ENCODE measurements around the gene SFSWAP.

The SFSWAP gene

GRCh38 chr12:131737150-131737827 is 26.4 kb downstream of the SFSWAP start:
- TF ChIP-seq POLR2AphosphoS5 (IDR thresholded peaks at IDR 0.05; ENCODE audit: low read depth, low read length) (no peak), SIN3A (IDR thresholded peaks at IDR 0.05; ENCODE audit: borderline replicate concordance, insufficient read depth, low read length) (no peak), FOXP2 (optimal IDR thresholded peaks at IDR 0.05; ENCODE audit: borderline replicate concordance, extremely low read depth, extremely low read length, insufficient read depth) (no peak), TAF1 (IDR thresholded peaks at IDR 0.05; ENCODE audit: borderline replicate concordance, insufficient read depth, low read length) (no peak), REST (IDR thresholded peaks at IDR 0.05; ENCODE audit: insufficient read depth in 1 of 2, low read depth in 2 of 2, low read length in 2 of 2) (no peak)

- TF ChIP-seq REST (IDR thresholded peaks at IDR 0.05; ENCODE audit: insufficient read depth in 1 of 2, low read depth in 2 of 2, low read length in 2 of 2), result no peak
- no peak for TF ChIP-seq FOXP2 (optimal IDR thresholded peaks at IDR 0.05; ENCODE audit: borderline replicate concordance, extremely low read depth, extremely low read length, insufficient read depth)
- no peak for TF ChIP-seq TAF1 (IDR thresholded peaks at IDR 0.05; ENCODE audit: borderline replicate concordance, insufficient read depth, low read length)
These were observed 27.3 kb downstream of the SFSWAP start for GRCh38 chr12:131738196-131738595.

- TF ChIP-seq REST (IDR thresholded peaks at IDR 0.05; ENCODE audit: insufficient read depth in 1 of 2, low read depth in 2 of 2, low read length in 2 of 2) (no peak), SIN3A (IDR thresholded peaks at IDR 0.05; ENCODE audit: borderline replicate concordance, insufficient read depth, low read length) (no peak), FOXP2 (optimal IDR thresholded peaks at IDR 0.05; ENCODE audit: borderline replicate concordance, extremely low read depth, extremely low read length, insufficient read depth) (no peak)
These were observed 29.7 kb downstream of the SFSWAP start for GRCh38 chr12:131740626-131741025.

- TF ChIP-seq REST (IDR thresholded peaks at IDR 0.05; ENCODE audit: insufficient read depth in 1 of 2, low read depth in 2 of 2, low read length in 2 of 2) (no peak), FOXP2 (optimal IDR thresholded peaks at IDR 0.05; ENCODE audit: borderline replicate concordance, extremely low read depth, extremely low read length, insufficient read depth) (no peak), SIN3A (IDR thresholded peaks at IDR 0.05; ENCODE audit: borderline replicate concordance, insufficient read depth, low read length) (no peak), TAF1 (IDR thresholded peaks at IDR 0.05; ENCODE audit: borderline replicate concordance, insufficient read depth, low read length) (no peak), POLR2AphosphoS5 (IDR thresholded peaks at IDR 0.05; ENCODE audit: low read depth, low read length) (no peak)
These were observed 34.8 kb downstream of the SFSWAP start for GRCh38 chr12:131745706-131746105.
